Stimulated activated effector memory CD8-positive, alpha-beta T cell treated with anti-CD3 and anti-CD28 coated beads, Interleukin-12 subunit alpha, Interleukin-12 subunit beta, amount 100 ng/mL, for 72 hours (primary cell): ENCODE results near the gene LMOD2.
A peak's percentile ranks its signal among the peaks of the same experiment; 100 is the strongest.

Experiments
- ATAC-seq: fragments of 150-1000 bp; cut with Tn5 transposase; 2 replicates; pipeline ENCODE4 v1.10.0; 2021
- DNase-seq, 2 donors: peaks; one replicate each; pipeline ENCODE4 v3.0.0; 2021 to 2022; ENCODE audit warnings: low spot score in 2 of 2
- H3K27ac Mint-ChIP-seq: one replicate; pipeline ENCODE4 v1.8.0; 2022; ENCODE audit warnings: mild to moderate bottlenecking, mixed read lengths
- H3K36me3 Mint-ChIP-seq: one replicate; pipeline ENCODE4 v1.8.0; 2022; ENCODE audit warnings: mild to moderate bottlenecking, mixed read lengths
- H3K4me1 Mint-ChIP-seq: one replicate; pipeline ENCODE4 v1.8.0; 2022; ENCODE audit warnings: mixed read lengths
- H3K4me3 Mint-ChIP-seq: one replicate; pipeline ENCODE4 v1.8.0; 2022; ENCODE audit warnings: mild to moderate bottlenecking, mixed read lengths
- H3K9me3 Mint-ChIP-seq: one replicate; pipeline ENCODE4 v1.8.0; 2022; ENCODE audit warnings: mixed read lengths

LMOD2 gene

GRCh38 chr7:123712619-123713018 lies 57.0 kb downstream of the LMOD2 start:
- H3K36me3 Mint-ChIP-seq = peaks cover 24% of the 10 kb centered on the region

More at GRCh38 chr7:123712619-123713018, 57.0 kb downstream of the LMOD2 start:
- ATAC-seq (no peak), DNase-seq (no peak)
- Mint-ChIP-seq H3K4me3 (peak overlapping the region; percentile 55), H3K27ac (peak overlapping the region; percentile 88), H3K9me3 (no peaks in the 10 kb centered on the region), H3K4me1 (peaks cover 52% of the 10 kb centered on the region)
